Activated CD4-positive, alpha-beta memory T cell treated with anti-CD3 and anti-CD28 coated beads for 36 hours (primary cell): ENCODE results near the gene UBN1. TPM values are rescaled to one million over a fixed set of nuclear protein-coding genes. Genes with fewer than 3 reads are reported as not detected.

ENCODE experiments used
- CTCF ChIA-PET: fragments of 350-600 bp; sonication (Branson Sonifier 250); formaldehyde crosslinking; loops from one replicate; lab custom pipeline; 2021; ENCODE audit warnings: antibody characterized with exemption, inconsistent platforms; lab: Charles Lee
- POLR2A ChIA-PET: fragments of 350-600 bp; sonication (Branson Sonifier 250); formaldehyde crosslinking; loops from one replicate; lab custom pipeline; 2021; ENCODE audit warnings: antibody characterized with exemption; lab: Charles Lee
- DNase-seq: peaks from one replicate; pipeline ENCODE4 v3.0.0-alpha.2; 2020
- H3K27ac Mint-ChIP-seq: one replicate; pipeline ENCODE4 v1.8.0; 2021; ENCODE audit warnings: mixed read lengths
- H3K27me3 Mint-ChIP-seq: one replicate; pipeline ENCODE4 v1.8.0; 2021; ENCODE audit warnings: mixed read lengths
- H3K36me3 Mint-ChIP-seq: one replicate; pipeline ENCODE4 v1.8.0; 2021; ENCODE audit warnings: mixed read lengths
- H3K4me1 Mint-ChIP-seq: one replicate; pipeline ENCODE4 v1.8.0; 2021; ENCODE audit warnings: low read depth, mixed read lengths
- H3K4me3 Mint-ChIP-seq: one replicate; pipeline ENCODE4 v1.8.0; 2021; ENCODE audit warnings: mild to moderate bottlenecking, mixed read lengths
- H3K9me3 Mint-ChIP-seq: one replicate; pipeline ENCODE4 v1.8.0; 2021; ENCODE audit warnings: mixed read lengths
- intact Hi-C: fragments of 100-400 bp; cut with micrococcal nuclease; formaldehyde crosslinking; loops from one replicate; pipeline ENCODE4 v1.15.1; 2023
- total RNA-seq, 2 experiments: library from RNA; stranded (reverse); gene quantifications; one replicate each; pipeline ENCODE4 v1.2.3, GENCODE V29; 2021

The UBN1 gene
- total RNA-seq, 2 experiments from 2014 or later: 24.4 TPM

- no peaks in the 10 kb centered on the region for H3K9me3 Mint-ChIP-seq
- ChIA-PET POLR2A (interaction anchor here (1.5 kb wide), 2 partner anchors 35 to 69 kb away, joined by 3 to 5 read pairs; partner anchors contain the start of genes ANKS3 and DNAAF8), CTCF (interaction anchor here (0.6 to 1.9 kb wide), 4 partner anchors 8 to 295 kb away, joined by 3 to 4 read pairs (median 4); partner anchors contain the start of genes ANKS3 and DNAAF8)
- H3K27ac Mint-ChIP-seq: no peak overlapping the region
- peak overlapping the region; percentile 74 for H3K4me3 Mint-ChIP-seq
- peaks cover 9% of the 10 kb centered on the region for H3K4me1 Mint-ChIP-seq
- DNase-seq: no peak
- no peaks in the 10 kb centered on the region for H3K27me3 Mint-ChIP-seq
- intact Hi-C loops: loop anchor here (1.0 to 2.0 kb wide), 2 partner anchors 69 to 155 kb away; partner anchors contain the start of genes ANKS3, DNAAF8 and SEC14L5
- H3K36me3 Mint-ChIP-seq: peaks cover 12% of the 10 kb centered on the region
Observed at GRCh38 chr16:4803401-4803844, 43.9 kb upstream of the UBN1 start.

GRCh38 chr16:4803898-4804762 lies 43.2 kb upstream of the UBN1 start:
- H3K27ac Mint-ChIP-seq: no peak overlapping the region
- peaks cover 16% of the 10 kb centered on the region for H3K36me3 Mint-ChIP-seq
- peaks cover 9% of the 10 kb centered on the region for H3K4me1 Mint-ChIP-seq
- H3K27me3 Mint-ChIP-seq: no peaks in the 10 kb centered on the region
- no peaks in the 10 kb centered on the region for H3K9me3 Mint-ChIP-seq
- no peak for DNase-seq
- H3K4me3 Mint-ChIP-seq: no peak overlapping the region
- intact Hi-C loops: loop anchor here (1.0 to 2.0 kb wide), 2 partner anchors 69 to 154 kb away; partner anchors contain the start of genes ANKS3, DNAAF8 and SEC14L5
- ChIA-PET CTCF (interaction anchor here (0.6 kb wide), 1 partner anchor 149 kb away, joined by 5 read pairs; no protein-coding TSS in a partner anchor), POLR2A (interaction anchor here (1.5 kb wide), 2 partner anchors 35 to 70 kb away, joined by 3 to 5 read pairs; partner anchors contain the start of genes ANKS3 and DNAAF8)

DNA sequence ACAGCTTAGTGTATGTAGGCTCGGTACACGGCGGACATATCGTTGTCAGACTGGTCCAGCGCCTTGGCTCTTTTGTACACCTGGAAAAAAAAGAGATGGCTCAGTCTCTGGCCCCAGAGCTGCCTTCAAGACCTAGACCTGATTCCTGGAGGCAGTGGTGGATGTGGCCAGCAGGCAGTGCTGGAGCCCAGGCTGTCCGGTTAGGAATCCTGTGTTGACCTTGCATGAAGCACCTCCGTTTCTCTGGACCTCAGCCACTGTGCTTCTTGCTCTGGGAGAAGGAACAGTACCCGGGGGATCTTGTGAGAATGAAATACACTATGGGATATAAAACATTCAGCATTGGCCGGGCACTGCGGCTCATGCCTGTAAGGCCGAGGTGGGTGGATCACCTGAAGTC lies 42.0 kb upstream of the UBN1 start:
- Mint-ChIP-seq H3K27me3 (no peaks in the 10 kb centered on the region), H3K4me3 (no peak overlapping the region), H3K27ac (no peak overlapping the region), H3K4me1 (peaks cover 9% of the 10 kb centered on the region), H3K9me3 (no peaks in the 10 kb centered on the region), H3K36me3 (peaks cover 16% of the 10 kb centered on the region)
- CTCF ChIA-PET: no interaction called here
- no peak for DNase-seq
- POLR2A ChIA-PET: no interaction called here
- intact Hi-C loops: no loop called here

DNA sequence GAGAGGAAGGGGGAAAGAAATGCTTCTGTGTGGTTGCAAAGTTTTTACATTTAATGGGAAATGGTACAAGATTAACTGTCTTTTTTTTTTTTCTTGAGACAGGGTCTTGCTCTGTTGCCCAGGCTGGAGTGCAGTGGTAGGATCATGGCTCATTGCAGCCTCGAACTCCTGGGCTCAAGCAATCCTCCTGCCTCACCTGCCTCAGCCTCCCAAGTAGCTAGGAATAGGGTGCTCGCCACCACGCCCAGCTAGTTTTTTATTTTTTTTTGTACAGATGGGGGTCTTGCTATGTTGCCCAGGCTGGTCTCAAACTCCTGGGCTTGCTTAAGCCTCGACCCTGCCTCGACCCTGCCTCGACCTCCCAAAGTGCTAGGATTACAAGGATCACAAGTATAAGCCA lies 41.0 kb upstream of the UBN1 start:
- peaks cover 9% of the 10 kb centered on the region for H3K4me1 Mint-ChIP-seq
- DNase-seq: no peak
- no peak overlapping the region for H3K4me3 Mint-ChIP-seq
- peaks cover 19% of the 10 kb centered on the region for H3K36me3 Mint-ChIP-seq
- no peaks in the 10 kb centered on the region for H3K27me3 Mint-ChIP-seq
- POLR2A ChIA-PET: interaction anchor here (0.6 kb wide), 2 partner anchors 40 to 345 kb away, joined by 3 read pairs; no protein-coding TSS in a partner anchor
- H3K9me3 Mint-ChIP-seq: no peaks in the 10 kb centered on the region
- CTCF ChIA-PET: no interaction called here
- no peak overlapping the region for H3K27ac Mint-ChIP-seq
- intact Hi-C loops: no loop called here

DNA sequence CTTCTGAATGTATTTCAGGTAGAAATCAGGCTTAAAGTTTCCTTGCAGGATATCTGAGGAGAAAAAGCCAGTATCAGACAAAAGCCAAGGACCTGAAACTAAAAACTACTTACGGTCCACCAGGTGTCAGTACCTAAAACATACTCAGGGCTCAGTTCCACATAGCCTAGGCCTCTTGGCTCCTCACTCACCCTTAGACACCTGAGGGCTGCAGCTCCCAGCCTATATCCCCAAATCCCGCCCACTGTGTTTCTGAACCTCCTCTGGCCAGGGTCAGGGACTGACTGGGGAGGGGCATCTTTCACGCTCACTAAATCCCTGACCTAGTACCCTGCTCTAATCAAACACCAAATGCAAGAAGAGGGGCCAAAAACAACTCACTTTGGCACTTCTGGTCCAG lies 36.0 kb upstream of the UBN1 start:
- ChIA-PET CTCF (interaction anchor here (1.0 kb wide), 1 partner anchor 8 kb away, joined by 4 read pairs; the partner anchor contains the start of gene ROGDI), POLR2A (no interaction called here)
- Mint-ChIP-seq H3K27ac (no peak overlapping the region), H3K4me1 (no peaks in the 10 kb centered on the region), H3K9me3 (no peaks in the 10 kb centered on the region), H3K4me3 (no peak overlapping the region), H3K36me3 (peaks cover 46% of the 10 kb centered on the region), H3K27me3 (no peaks in the 10 kb centered on the region)
- DNase-seq: no peak
- intact Hi-C loops: no loop called here

DNA sequence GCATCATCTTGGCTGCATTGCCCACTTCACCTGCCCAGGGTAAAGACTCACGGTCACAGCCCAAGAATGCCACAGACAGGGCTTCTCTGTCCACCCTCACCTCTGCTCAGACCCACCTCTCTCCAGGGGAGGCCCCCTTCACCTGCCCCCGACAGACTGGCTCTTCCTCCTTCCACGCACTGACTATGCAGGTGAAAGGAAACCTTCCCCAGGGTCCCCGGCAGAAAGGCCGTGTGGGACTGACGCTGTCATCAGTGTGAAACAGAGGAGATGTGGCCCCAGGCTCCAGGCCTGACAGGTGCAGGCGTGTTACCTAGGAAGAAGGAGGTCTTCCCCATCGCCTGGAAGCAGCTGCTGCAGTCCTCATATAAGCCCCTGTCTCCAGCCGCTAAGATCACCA lies 35.5 kb upstream of the UBN1 start:
- Mint-ChIP-seq H3K9me3 (no peaks in the 10 kb centered on the region), H3K27ac (no peak overlapping the region), H3K36me3 (peaks cover 46% of the 10 kb centered on the region), H3K4me3 (no peak overlapping the region), H3K4me1 (no peaks in the 10 kb centered on the region), H3K27me3 (no peaks in the 10 kb centered on the region)
- intact Hi-C loops: no loop called here
- no peak for DNase-seq
- ChIA-PET POLR2A (no interaction called here), CTCF (interaction anchor here (0.9 to 1.0 kb wide), 2 partner anchors 9 to 116 kb away, joined by 3 to 4 read pairs; partner anchors contain the start of gene ROGDI)

DNA sequence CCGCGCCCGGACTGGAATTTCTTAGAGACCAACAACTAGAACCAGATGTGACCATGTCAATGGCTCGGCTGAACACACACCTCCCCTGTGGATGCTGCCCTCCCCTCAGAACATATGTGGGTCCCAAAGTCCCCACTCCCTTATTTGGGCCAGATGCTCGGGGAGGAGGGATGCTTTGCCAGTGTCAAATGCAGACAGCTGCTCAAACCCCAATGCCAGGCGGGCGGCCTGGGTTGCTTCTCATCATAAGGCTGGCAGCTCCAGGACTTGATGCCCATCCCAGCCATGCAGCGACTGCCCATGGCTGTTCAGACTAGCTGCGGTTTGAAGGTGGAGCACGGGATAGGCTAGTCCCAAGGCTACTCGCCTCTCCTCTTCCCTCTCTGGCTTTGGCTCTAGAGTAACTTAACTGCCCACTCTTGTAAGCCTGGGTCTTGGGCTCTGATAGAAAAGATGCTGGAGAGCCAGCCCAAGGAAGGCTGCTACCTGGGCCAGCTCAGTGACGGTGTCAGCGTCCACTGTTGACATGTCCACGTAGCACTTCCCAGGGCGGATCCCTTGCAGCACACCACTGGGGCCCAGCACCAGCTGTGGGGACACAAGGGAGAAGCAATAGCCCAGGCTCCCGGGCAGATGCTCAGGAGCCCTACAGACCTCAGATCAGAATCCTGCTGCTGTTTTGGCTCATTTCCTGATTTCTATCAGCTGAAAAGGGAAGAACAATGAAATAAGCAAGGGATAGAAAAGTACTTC lies 33.9 kb upstream of the UBN1 start:
- peaks cover 47% of the 10 kb centered on the region for H3K36me3 Mint-ChIP-seq

DNA sequence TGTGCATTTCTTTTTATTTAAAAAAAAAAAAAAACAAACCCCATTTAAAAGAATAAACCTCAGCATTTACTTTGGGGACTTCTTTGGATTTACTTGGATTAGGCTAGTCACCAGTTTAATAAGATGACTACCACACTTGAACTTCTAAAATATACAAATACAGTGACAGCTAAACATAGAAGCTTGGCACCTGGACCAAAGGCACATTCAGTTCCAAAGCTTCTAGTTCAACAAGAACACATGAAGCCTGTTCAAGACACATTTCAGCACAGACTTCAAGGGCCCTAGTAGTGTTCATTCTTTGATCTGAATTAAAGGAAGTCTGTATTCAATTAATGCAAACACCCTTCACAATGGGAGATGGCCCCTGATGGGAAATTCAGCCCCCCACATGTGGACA lies 33.2 kb upstream of the UBN1 start:
- no peaks in the 10 kb centered on the region for H3K4me1 Mint-ChIP-seq
- intact Hi-C loops: no loop called here
- no peaks in the 10 kb centered on the region for H3K9me3 Mint-ChIP-seq
- H3K27ac Mint-ChIP-seq: no peak overlapping the region
- no peak for DNase-seq
- peaks cover 48% of the 10 kb centered on the region for H3K36me3 Mint-ChIP-seq
- ChIA-PET CTCF (no interaction called here), POLR2A (no interaction called here)
- H3K27me3 Mint-ChIP-seq: no peaks in the 10 kb centered on the region
- no peak overlapping the region for H3K4me3 Mint-ChIP-seq

More for the DNA sequence above, 33.9 kb upstream of the UBN1 start:
- Mint-ChIP-seq H3K4me1 (no peaks in the 10 kb centered on the region), H3K4me3 (no peak overlapping the region), H3K9me3 (no peaks in the 10 kb centered on the region), H3K27ac (no peak overlapping the region), H3K27me3 (no peaks in the 10 kb centered on the region)
- ChIA-PET POLR2A (no interaction called here), CTCF (no interaction called here)
- DNase-seq: no peak
- intact Hi-C loops: no loop called here

GRCh38 chr16:4814542-4815173 lies 32.6 kb upstream of the UBN1 start:
- Mint-ChIP-seq H3K4me1 (no peaks in the 10 kb centered on the region), H3K4me3 (no peak overlapping the region), H3K9me3 (no peaks in the 10 kb centered on the region), H3K36me3 (peaks cover 48% of the 10 kb centered on the region), H3K27ac (no peak overlapping the region), H3K27me3 (no peaks in the 10 kb centered on the region)
- ChIA-PET POLR2A (no interaction called here), CTCF (interaction anchor here (1.3 kb wide), 1 partner anchor 12 kb away, joined by 3 read pairs; no protein-coding TSS in a partner anchor)
- intact Hi-C loops: no loop called here
- no peak for DNase-seq

- Mint-ChIP-seq H3K36me3 (peaks cover 36% of the 10 kb centered on the region), H3K4me3 (no peak overlapping the region), H3K27ac (no peak overlapping the region), H3K4me1 (no peaks in the 10 kb centered on the region), H3K9me3 (no peaks in the 10 kb centered on the region), H3K27me3 (no peaks in the 10 kb centered on the region)
- DNase-seq: no peak
- ChIA-PET POLR2A (no interaction called here), CTCF (no interaction called here)
- intact Hi-C loops: no loop called here
Observed at GRCh38 chr16:4820652-4821051, 26.6 kb upstream of the UBN1 start.

DNA sequence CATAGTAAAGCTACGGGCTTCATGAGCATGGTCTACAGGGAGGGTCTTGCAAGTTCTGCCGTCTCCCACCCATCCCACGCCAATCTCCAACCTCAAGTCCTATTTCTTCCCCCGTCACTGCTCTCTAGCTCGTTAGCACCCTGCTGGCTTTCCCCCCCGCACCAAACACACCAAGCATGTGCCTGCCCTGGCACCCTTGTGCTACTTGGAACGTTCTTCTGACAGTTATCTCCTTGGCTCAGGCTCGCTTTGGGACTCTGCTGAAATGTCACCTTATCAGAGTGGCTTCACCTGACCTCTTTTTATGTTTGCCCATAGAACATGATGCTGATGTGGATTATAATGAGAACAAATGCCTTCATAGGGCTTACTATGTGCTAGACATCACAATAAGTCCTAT lies 22.1 kb upstream of the UBN1 start:
- no peaks in the 10 kb centered on the region for H3K9me3 Mint-ChIP-seq
- H3K4me3 Mint-ChIP-seq: no peak overlapping the region
- H3K27me3 Mint-ChIP-seq: no peaks in the 10 kb centered on the region
- no peak overlapping the region for H3K27ac Mint-ChIP-seq
- peaks cover 40% of the 10 kb centered on the region for H3K36me3 Mint-ChIP-seq
- H3K4me1 Mint-ChIP-seq: no peaks in the 10 kb centered on the region
- intact Hi-C loops: no loop called here
- CTCF ChIA-PET: no interaction called here
- no peak for DNase-seq
- POLR2A ChIA-PET: no interaction called here
